GM12892 (cell line): ENCODE results near the gene TMEM184C. TPM values are rescaled to one million over a fixed set of nuclear protein-coding genes. Genes with fewer than 3 reads are reported as not detected.
A peak's percentile ranks its signal among the peaks of the same experiment; 100 is the strongest.

ENCODE experiments used
- DNase-seq: peaks from one replicate; pipeline ENCODE4 v3.0.0; 2011; ENCODE audit not compliant: insufficient read length
- FAIRE-seq: peaks from 2 replicates; lab custom pipeline; 2011; peaks lifted over from hg19 to GRCh38; lab: Jason Lieb, UNC
- POLR2A ChIP-seq: IDR thresholded peaks from 2 replicates; pipeline ENCODE4 v1.6.1; 2011; ENCODE audit warnings: low read depth, low read length, control low read depth
- POLR2AphosphoS5 ChIP-seq: IDR thresholded peaks from 2 replicates; pipeline ENCODE4 v1.6.1; 2011; ENCODE audit warnings: low read depth, low read length, control low read depth
- TAF1 ChIP-seq: IDR thresholded peaks from 2 replicates; pipeline ENCODE4 v1.6.1; 2011; ENCODE audit warnings: low read depth, mild to moderate bottlenecking, control low read depth, low read length, borderline replicate concordance
- polyA plus RNA-seq: library from polyadenylated mRNA; unstranded; fragments of >200 nt; gene quantifications from one replicate; pipeline ENCODE4 v1.2.1, GENCODE V29; 2012; ENCODE audit warnings: missing spikeins, inconsistent platforms; ENCODE audit not compliant: missing spikeins

The TMEM184C gene
- polyA plus RNA-seq: 11.2 TPM

- DNase-seq (peak; percentile 73), FAIRE-seq (peak; percentile 99)
- TF ChIP-seq POLR2AphosphoS5: peak; percentile 92
- peak; percentile 89 for TF ChIP-seq POLR2A
- peak; percentile 48; the same call in 1 of the 2 replicates for TF ChIP-seq TAF1
These were observed at the start of gene TMEM184C for GRCh38 chr4:147617173-147617840. TMEM184C (plus strand) TSS chr4:147617397; CDS start chr4:147617957, 560 bp downstream.

GRCh38 chr4:147570616-147571015 lies 46.6 kb upstream of the TMEM184C start:
- no peak for FAIRE-seq
- TF ChIP-seq POLR2AphosphoS5 (no peak), TAF1 (no peak), POLR2A (no peak)
- DNase-seq: no peak

GRCh38 chr4:147571036-147571770 lies 46.0 kb upstream of the TMEM184C start:
- DNase-seq: no peak
- TF ChIP-seq POLR2AphosphoS5: no peak
- FAIRE-seq: no peak

- TF ChIP-seq TAF1: no peak
- TF ChIP-seq POLR2AphosphoS5: no peak
- no peak for TF ChIP-seq POLR2A
- no peak for FAIRE-seq
These were observed 41.1 kb upstream of the TMEM184C start for GRCh38 chr4:147576084-147576483.

GRCh38 chr4:147578051-147578476 lies 39.1 kb upstream of the TMEM184C start:
- TF ChIP-seq POLR2A (no peak), POLR2AphosphoS5 (no peak), TAF1 (no peak)
- no peak for FAIRE-seq
- DNase-seq: no peak

More at GRCh38 chr4:147576084-147576483, 41.1 kb upstream of the TMEM184C start:
- no peak for DNase-seq

GRCh38 chr4:147578593-147578992 lies 38.6 kb upstream of the TMEM184C start:
- TF ChIP-seq TAF1: no peak
- TF ChIP-seq POLR2AphosphoS5: no peak
- no peak for TF ChIP-seq POLR2A
- DNase-seq: no peak

GRCh38 chr4:147580396-147580795 lies 36.8 kb upstream of the TMEM184C start:
- DNase-seq: no peak
- FAIRE-seq: no peak
- TF ChIP-seq POLR2AphosphoS5: no peak
- no peak for TF ChIP-seq TAF1
- TF ChIP-seq POLR2A: no peak

More at GRCh38 chr4:147578593-147578992, 38.6 kb upstream of the TMEM184C start:
- FAIRE-seq: no peak

- TF ChIP-seq POLR2A (no peak), TAF1 (no peak), POLR2AphosphoS5 (no peak)
- DNase-seq (no peak), FAIRE-seq (no peak)
These were observed 35.4 kb upstream of the TMEM184C start for GRCh38 chr4:147581606-147582350.

GRCh38 chr4:147582386-147583060 lies 34.7 kb upstream of the TMEM184C start:
- DNase-seq (no peak), FAIRE-seq (no peak)
- TF ChIP-seq POLR2A: no peak
- TF ChIP-seq TAF1: no peak
- TF ChIP-seq POLR2AphosphoS5: no peak

GRCh38 chr4:147583876-147584275 lies 33.3 kb upstream of the TMEM184C start:
- no peak for TF ChIP-seq POLR2A
- TF ChIP-seq POLR2AphosphoS5: no peak
- no peak for TF ChIP-seq TAF1
- DNase-seq: no peak
- FAIRE-seq: no peak
